ENCODE measurements around the gene VPS72. TPM values are rescaled to one million over a fixed set of nuclear protein-coding genes. Genes with fewer than 3 reads are reported as not detected.

VPS72 gene
- total RNA-seq, 6 experiments from 2014 or later, result 57.8 to 87.4 (median 73.9) TPM

GRCh38 chr1:151134396-151134795 is 55.6 kb downstream of the VPS72 start:
- no peaks in the 10 kb centered on the region for H3K9me3 Mint-ChIP-seq
- no peak overlapping the region for H3K27ac Mint-ChIP-seq
- no peaks in the 10 kb centered on the region for H3K36me3 Mint-ChIP-seq (ENCODE audit: low read depth)
- peaks cover 4% of the 10 kb centered on the region; the same call in 1 of the 2 replicates for H3K27me3 Mint-ChIP-seq (ENCODE audit: insufficient read depth)
- peaks cover 14% of the 10 kb centered on the region for H3K4me1 Mint-ChIP-seq (ENCODE audit: low read depth)
- TF ChIP-seq CTCF (IDR thresholded peaks at IDR 0.05), result no peak
- H3K4me3 Mint-ChIP-seq, result no peak overlapping the region
- DNase-seq, result no peak

GRCh38 chr1:151133018-151133806 is 56.8 kb downstream of the VPS72 start:
- Mint-ChIP-seq H3K9me3 (no peaks in the 10 kb centered on the region), H3K27ac (no peak overlapping the region), H3K36me3 (ENCODE audit: low read depth) (no peaks in the 10 kb centered on the region), H3K4me1 (ENCODE audit: low read depth) (peaks cover 14% of the 10 kb centered on the region), H3K4me3 (no peak overlapping the region), H3K27me3 (ENCODE audit: insufficient read depth) (peaks cover 4% of the 10 kb centered on the region; the same call in 1 of the 2 replicates)
- no peak for DNase-seq
- no peak for TF ChIP-seq CTCF (IDR thresholded peaks at IDR 0.05)

DNA sequence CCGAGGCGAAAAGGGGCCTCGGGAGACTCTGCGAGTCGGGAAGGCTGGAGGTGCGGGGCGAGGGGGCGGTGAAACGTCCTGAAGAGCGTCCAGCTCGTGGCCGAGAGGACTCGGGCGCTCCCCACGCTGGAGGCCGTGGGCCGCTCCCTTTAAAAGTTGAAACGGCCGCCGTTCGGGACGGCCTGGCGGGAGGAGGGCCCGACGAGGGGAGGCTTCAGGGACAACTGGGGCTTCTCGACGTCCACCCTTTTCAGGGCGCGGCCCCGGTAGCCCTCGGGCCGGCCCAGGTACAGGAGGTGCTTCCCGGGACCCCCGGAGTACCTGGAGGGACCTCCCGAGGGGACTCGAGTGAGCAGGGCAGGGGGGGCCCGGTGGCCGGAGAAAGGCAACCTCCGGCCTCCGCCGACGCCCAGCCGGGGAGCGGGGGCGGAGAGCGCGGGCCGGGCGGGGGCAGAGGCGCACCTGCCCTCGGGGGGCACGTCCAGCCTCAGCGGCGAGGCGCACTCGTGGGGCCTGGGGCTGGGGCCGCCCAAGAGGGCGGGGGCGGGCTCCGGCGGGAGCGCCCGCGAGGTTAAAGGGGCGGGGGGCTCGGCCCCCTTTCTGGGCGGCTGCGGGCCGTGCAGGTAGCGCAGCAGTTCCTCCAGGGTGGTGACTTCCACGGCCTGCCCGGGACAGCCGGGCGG is 57.5 kb downstream of the VPS72 start:
- Mint-ChIP-seq H3K9me3 (no peaks in the 10 kb centered on the region), H3K4me1 (ENCODE audit: low read depth) (peaks cover 14% of the 10 kb centered on the region), H3K36me3 (ENCODE audit: low read depth) (no peaks in the 10 kb centered on the region), H3K27me3 (ENCODE audit: insufficient read depth) (peaks cover 4% of the 10 kb centered on the region; the same call in 1 of the 2 replicates), H3K27ac (no peak overlapping the region), H3K4me3 (no peak overlapping the region)
- DNase-seq, result no peak
- no peak for TF ChIP-seq CTCF (IDR thresholded peaks at IDR 0.05)

GRCh38 chr1:151131701-151132334 is 58.2 kb downstream of the VPS72 start:
- DNase-seq, result no peak
- Mint-ChIP-seq H3K9me3 (no peaks in the 10 kb centered on the region), H3K27ac (peak overlapping the region; percentile 54; the same call in 1 of the 2 replicates), H3K4me3 (peak overlapping the region; percentile 82), H3K4me1 (ENCODE audit: low read depth) (peaks cover 14% of the 10 kb centered on the region), H3K36me3 (ENCODE audit: low read depth) (no peaks in the 10 kb centered on the region), H3K27me3 (ENCODE audit: insufficient read depth) (peaks cover 4% of the 10 kb centered on the region; the same call in 1 of the 2 replicates)
- no peak for TF ChIP-seq CTCF (IDR thresholded peaks at IDR 0.05)

DNA sequence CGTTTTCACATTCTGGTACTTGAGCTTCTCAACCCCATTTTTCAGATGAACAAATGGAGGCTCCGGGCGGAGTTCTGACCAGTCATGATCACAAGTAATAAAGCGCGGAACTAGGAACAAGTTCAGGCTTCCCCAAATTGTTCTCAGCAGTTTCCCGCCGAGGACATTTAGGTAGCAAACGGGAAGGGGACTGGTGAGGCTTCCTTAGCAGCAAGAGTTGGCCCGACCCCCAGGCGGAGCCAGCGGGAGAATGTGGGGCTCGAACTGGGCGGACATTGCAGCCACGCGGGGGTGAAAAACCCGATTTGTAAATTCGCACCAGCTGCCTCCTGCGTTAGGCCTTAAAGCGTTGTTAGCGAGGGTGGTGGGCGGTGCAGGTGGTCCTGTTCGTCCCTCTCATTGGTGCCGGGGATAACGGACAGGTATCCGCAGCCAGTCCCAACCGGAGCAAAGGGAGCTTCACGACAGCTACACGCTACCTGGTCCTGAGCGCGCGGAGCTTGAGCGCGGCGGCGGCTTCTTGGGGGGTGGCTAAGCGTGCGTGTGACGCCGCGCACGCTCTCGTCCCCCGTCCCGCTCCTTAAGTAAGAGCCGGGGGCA is 58.9 kb downstream of the VPS72 start:
- no peak for TF ChIP-seq CTCF (IDR thresholded peaks at IDR 0.05)
- H3K27me3 Mint-ChIP-seq (ENCODE audit: insufficient read depth), result peaks cover 4% of the 10 kb centered on the region; the same call in 1 of the 2 replicates
- peak overlapping the region; percentile 54; the same call in 1 of the 2 replicates for H3K27ac Mint-ChIP-seq
- no peaks in the 10 kb centered on the region for H3K9me3 Mint-ChIP-seq
- peaks cover 14% of the 10 kb centered on the region for H3K4me1 Mint-ChIP-seq (ENCODE audit: low read depth)
- H3K36me3 Mint-ChIP-seq (ENCODE audit: low read depth), result no peaks in the 10 kb centered on the region
- DNase-seq, result peak; percentile 56
- H3K4me3 Mint-ChIP-seq, result peak overlapping the region; percentile 82
